ENCODE measurements around the gene KLF11. TPM values are rescaled to one million over a fixed set of nuclear protein-coding genes. Genes with fewer than 3 reads are reported as not detected.

KLF11 gene
- total RNA-seq, 2 donors from 2014 or later: 25.7 to 32.6 TPM

DNA sequence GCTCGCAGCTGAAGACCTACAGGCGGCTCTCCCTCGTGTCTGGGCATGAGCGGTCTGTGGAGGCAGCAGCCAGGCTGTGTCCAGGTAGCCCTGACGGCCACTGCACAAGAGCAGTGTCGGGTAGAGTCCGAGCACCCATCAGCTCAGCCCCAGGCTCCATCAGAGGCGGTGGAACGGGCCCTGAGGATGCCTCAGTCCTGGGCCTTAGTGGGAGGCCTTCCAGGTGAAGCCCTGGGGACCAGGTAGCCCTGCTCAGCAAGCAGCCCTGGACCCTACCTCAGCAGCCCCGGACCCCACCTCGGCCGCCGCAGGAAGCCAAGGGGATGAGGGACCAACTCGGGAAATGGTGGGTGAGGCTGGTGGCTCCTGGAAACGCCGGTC is 21.3 kb upstream of the KLF11 start:
- Histone ChIP-seq H3K27me3 (no peaks in the 10 kb centered on the region), H3K36me3 (replicated peaks in 1 of 2; ENCODE audit: insufficient read depth in 1 of 2, low read depth in 2 of 2) (no peaks in the 10 kb centered on the region), H3K9me3 (no peaks in the 10 kb centered on the region), H3K4me1 (peaks cover 13% of the 10 kb centered on the region), H3K4me3 (no peak overlapping the region), H3K27ac (no peak overlapping the region)
- no peak for DNase-seq
- intact Hi-C loops (cut with DNase I): no loop called here
- no peak for ATAC-seq
- TF ChIP-seq, protein P1, sequence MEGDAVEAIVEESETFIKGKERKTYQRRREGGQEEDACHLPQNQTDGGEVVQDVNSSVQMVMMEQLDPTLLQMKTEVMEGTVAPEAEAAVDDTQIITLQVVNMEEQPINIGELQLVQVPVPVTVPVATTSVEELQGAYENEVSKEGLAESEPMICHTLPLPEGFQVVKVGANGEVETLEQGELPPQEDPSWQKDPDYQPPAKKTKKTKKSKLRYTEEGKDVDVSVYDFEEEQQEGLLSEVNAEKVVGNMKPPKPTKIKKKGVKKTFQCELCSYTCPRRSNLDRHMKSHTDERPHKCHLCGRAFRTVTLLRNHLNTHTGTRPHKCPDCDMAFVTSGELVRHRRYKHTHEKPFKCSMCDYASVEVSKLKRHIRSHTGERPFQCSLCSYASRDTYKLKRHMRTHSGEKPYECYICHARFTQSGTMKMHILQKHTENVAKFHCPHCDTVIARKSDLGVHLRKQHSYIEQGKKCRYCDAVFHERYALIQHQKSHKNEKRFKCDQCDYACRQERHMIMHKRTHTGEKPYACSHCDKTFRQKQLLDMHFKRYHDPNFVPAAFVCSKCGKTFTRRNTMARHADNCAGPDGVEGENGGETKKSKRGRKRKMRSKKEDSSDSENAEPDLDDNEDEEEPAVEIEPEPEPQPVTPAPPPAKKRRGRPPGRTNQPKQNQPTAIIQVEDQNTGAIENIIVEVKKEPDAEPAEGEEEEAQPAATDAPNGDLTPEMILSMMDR (IDR thresholded peaks at IDR 0.05): no peak
- TF ChIP-seq POLR2A (IDR thresholded peaks at IDR 0.05): no peak
- WGBS, 2 donors: 80 to 86% methylated on average over 1 to 13 of the region's 16 CpGs

DNA sequence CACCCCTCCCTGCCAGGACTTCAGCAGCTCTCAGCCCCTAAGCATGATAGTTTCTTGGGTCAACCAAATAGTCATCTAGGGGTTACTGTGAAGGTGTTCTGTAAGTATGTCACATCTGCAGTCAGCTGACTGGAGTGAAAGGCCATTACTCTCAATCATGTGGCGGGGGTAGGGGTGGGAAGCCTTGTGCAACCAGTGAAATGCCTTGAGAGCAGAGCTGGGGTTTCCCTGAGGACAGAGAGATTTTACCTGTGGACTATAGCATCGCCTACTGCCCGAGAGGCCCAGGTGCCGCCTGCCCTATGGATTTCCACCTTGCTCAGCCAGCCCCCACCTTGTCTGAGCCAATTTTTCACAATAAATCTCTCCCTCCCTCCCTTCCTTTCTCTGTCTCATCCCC is 20.9 kb upstream of the KLF11 start:
- 91% methylated on average over 4 of the region's 4 CpGs for whole genome bisulfite sequencing, 2 donors
- H3K36me3 ChIP-seq (replicated peaks in 1 of 2; ENCODE audit: insufficient read depth in 1 of 2, low read depth in 2 of 2): no peaks in the 10 kb centered on the region
- H3K9me3 ChIP-seq: no peaks in the 10 kb centered on the region
- H3K4me1 ChIP-seq: peaks cover 13% of the 10 kb centered on the region
- TF ChIP-seq, protein P1 (IDR thresholded peaks at IDR 0.05): peak in 2 of 7 experiments; percentile 16 to 31
- TF ChIP-seq POLR2A (IDR thresholded peaks at IDR 0.05): no peak
- no peak overlapping the region for H3K27ac ChIP-seq
- H3K4me3 ChIP-seq: no peak overlapping the region
- intact Hi-C loops (cut with DNase I): no loop called here
- ATAC-seq: peak; percentile 24
- H3K27me3 ChIP-seq: no peaks in the 10 kb centered on the region
- DNase-seq: no peak

DNA sequence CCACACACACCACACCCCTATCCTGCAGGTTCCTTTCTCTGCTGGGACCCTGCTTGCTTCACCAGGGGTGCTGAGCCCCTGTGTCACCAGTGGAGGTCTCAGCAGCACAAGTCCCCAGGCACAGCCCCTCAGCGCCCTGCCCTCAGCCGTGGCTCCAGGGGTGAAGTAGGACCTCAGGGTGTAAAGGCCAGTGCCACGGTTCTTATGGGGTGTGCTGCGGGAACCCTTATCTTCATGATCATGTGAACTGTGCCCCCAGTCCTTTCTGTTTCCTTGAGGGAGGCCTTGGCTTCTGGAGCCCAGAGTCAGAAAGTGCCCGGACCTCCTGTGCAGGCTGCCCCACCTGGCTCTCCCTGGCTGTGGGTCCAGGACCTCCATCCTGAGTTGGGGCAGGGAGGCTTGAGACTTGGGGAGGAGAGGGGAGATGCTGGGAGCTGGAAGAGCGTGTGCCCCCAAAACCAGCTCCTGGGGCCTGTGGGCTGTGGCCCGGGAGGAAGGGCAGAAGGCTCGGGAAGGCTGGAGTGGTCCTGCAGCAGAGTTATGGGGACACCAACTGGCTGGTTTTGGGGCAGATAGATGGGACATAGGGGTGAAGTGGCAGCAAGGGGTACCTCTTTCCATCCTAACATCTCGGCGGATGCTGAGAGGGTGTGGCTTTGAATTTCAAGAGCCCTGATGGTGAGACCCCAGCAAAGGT is 20.2 kb upstream of the KLF11 start:
- DNase-seq (no peak), ATAC-seq (no peak)
- Histone ChIP-seq H3K4me1 (peaks cover 13% of the 10 kb centered on the region), H3K4me3 (no peak overlapping the region), H3K36me3 (replicated peaks in 1 of 2; ENCODE audit: insufficient read depth in 1 of 2, low read depth in 2 of 2) (no peaks in the 10 kb centered on the region), H3K27me3 (no peaks in the 10 kb centered on the region), H3K9me3 (no peaks in the 10 kb centered on the region), H3K27ac (no peak overlapping the region)
- 77 to 80% methylated on average over 9 to 10 of the region's 10 CpGs for WGBS, 2 donors
- TF ChIP-seq, protein P1 (IDR thresholded peaks at IDR 0.05): peak in 1 of 7 experiments; percentile 13
- no peak for TF ChIP-seq POLR2A (IDR thresholded peaks at IDR 0.05)
- intact Hi-C loops (cut with DNase I): no loop called here

DNA sequence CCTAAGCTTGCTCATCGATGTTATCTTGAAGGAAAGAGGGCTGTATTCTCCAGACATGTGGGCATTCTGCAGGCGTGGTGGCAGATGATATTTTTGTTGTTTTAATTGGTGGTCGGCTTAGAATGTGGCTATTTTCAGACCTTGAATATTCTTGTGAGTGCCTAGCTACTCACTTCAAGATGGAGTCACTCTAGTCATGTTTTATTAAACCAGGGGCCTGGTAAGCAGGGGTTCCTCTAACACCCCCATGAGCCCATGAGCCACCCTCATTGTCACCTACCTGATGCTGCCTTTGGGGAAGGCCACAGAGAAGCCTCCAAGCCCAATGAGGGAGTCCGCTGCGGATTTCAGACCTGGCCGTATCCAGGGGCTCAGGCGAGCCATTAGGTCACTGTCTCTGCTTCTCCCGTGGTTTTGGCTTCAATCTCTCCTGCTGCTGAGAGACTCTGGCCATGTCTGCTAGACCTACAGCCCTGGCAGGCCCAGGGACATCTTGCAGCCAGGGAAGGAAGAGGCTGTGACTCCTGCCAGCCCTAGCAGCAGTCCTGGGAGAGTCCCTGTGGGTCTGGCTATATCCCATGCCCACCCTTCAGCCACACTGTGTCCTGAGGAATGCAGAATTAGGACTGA is 16.3 kb upstream of the KLF11 start:
- Histone ChIP-seq H3K9me3 (no peaks in the 10 kb centered on the region), H3K27ac (no peak overlapping the region), H3K27me3 (no peaks in the 10 kb centered on the region), H3K4me3 (no peak overlapping the region), H3K36me3 (replicated peaks in 1 of 2; ENCODE audit: insufficient read depth in 1 of 2, low read depth in 2 of 2) (no peaks in the 10 kb centered on the region), H3K4me1 (peaks cover 11% of the 10 kb centered on the region)
- intact Hi-C loops (cut with DNase I): no loop called here
- ATAC-seq (no peak), DNase-seq (no peak)
- TF ChIP-seq, protein P1 (IDR thresholded peaks at IDR 0.05): no peak
- no peak for TF ChIP-seq POLR2A (IDR thresholded peaks at IDR 0.05)
- WGBS, 2 donors: 78 to 87% methylated on average over 3 to 8 of the region's 8 CpGs

Measured in body of pancreas (tissue), 4 donors.